D721Med (cell line): ENCODE results near the gene UBB.

Experiments
- DNase-seq: peaks from one replicate; pipeline ENCODE4 v3.0.0; 2011; ENCODE audit warnings: low spot score; ENCODE audit not compliant: insufficient read length
- FAIRE-seq: peaks from 2 replicates; lab custom pipeline; 2011; peaks lifted over from hg19 to GRCh38; lab: Jason Lieb, UNC
- CTCF ChIP-seq: IDR thresholded peaks from 2 replicates; pipeline ENCODE4 v1.5.1; 2012; ENCODE audit warnings: mild to moderate bottlenecking, control low read depth; ENCODE audit not compliant: insufficient read depth; ENCODE audit errors: missing control alignments

UBB gene

GRCh38 chr17:16427020-16427419 lies 46.1 kb downstream of the UBB start:
- FAIRE-seq (no peak), DNase-seq (no peak)
- TF ChIP-seq CTCF, result no peak

GRCh38 chr17:16428098-16428882 lies 47.4 kb downstream of the UBB start:
- TF ChIP-seq CTCF, result peak; percentile 50
- FAIRE-seq (no peak), DNase-seq (peak; percentile 63)

GRCh38 chr17:16429083-16429482 lies 48.2 kb downstream of the UBB start:
- FAIRE-seq (no peak), DNase-seq (no peak)
- no peak for TF ChIP-seq CTCF

- DNase-seq (no peak), FAIRE-seq (no peak)
- TF ChIP-seq CTCF, result no peak
Observed at GRCh38 chr17:16430650-16431049, 49.8 kb downstream of the UBB start.

- no peak for TF ChIP-seq CTCF
- no peak for FAIRE-seq
- no peak for DNase-seq
Observed at GRCh38 chr17:16432017-16432416, 51.1 kb downstream of the UBB start.
